Measurements from ENCODE around the gene TBPL2. TPM values are rescaled to one million over a fixed set of nuclear protein-coding genes. Genes with fewer than 3 reads are reported as not detected.

The TBPL2 gene
- not detected for total RNA-seq
- polyA plus RNA-seq = not detected
- long read RNA-seq, donor 1 = 0 reads
- long read RNA-seq, donor 2 = 0 reads

GRCh38 chr14:55440385-55440784, at the start of gene TBPL2:
Gene TBPL2, minus strand, starts transcription at chr14:55440616. Its CDS starts 167 bp downstream, at chr14:55440449.
- no peaks in the 10 kb centered on the region for H3K36me3 ChIP-seq
- H3K27ac ChIP-seq = no peak within 1 kb of the TSS
- no peaks in the 10 kb centered on the region for H3K9me3 ChIP-seq
- 25 to 51% (median 37%) methylated on average over 27 to 29 of the region's 29 CpGs for WGBS, 5 donors
- DNase-seq = no peak
- peaks cover 0 to 46% (median 7%) of the 10 kb centered on the region in 7 donors for H3K27me3 ChIP-seq (replicated peaks in 1 of 7)
- no peak within 1 kb of the TSS for H3K4me3 ChIP-seq
- intact Hi-C loops (cut with DNase I; ENCODE audit: low total_unique reads) = no loop called here
- no peaks in the 10 kb centered on the region for H3K4me1 ChIP-seq
- no peak for TF ChIP-seq CTCF (IDR thresholded peaks at IDR 0.05 in 8 of 11, conservative IDR thresholded peaks at IDR 0.05 in 3 of 11)
- TF ChIP-seq POLR2AphosphoS5 (IDR thresholded peaks at IDR 0.05) = no peak
- TF ChIP-seq POLR2A (IDR thresholded peaks at IDR 0.05) = no peak

- no peak for TF ChIP-seq POLR2A (IDR thresholded peaks at IDR 0.05)
- no peak for TF ChIP-seq CTCF (IDR thresholded peaks at IDR 0.05 in 8 of 11, conservative IDR thresholded peaks at IDR 0.05 in 3 of 11)
- no peak for TF ChIP-seq POLR2AphosphoS5 (IDR thresholded peaks at IDR 0.05)
- 54 to 63% (median 58%) methylated on average over 4 of the region's 4 CpGs for WGBS, 5 donors
- no peak for DNase-seq
- no peak overlapping the region for H3K4me3 ChIP-seq
- H3K4me1 ChIP-seq = no peaks in the 10 kb centered on the region
- no peaks in the 10 kb centered on the region for H3K36me3 ChIP-seq
- no peaks in the 10 kb centered on the region for H3K27me3 ChIP-seq (replicated peaks in 1 of 7)
- intact Hi-C loops (cut with DNase I; ENCODE audit: low total_unique reads) = no loop called here
- no peak overlapping the region for H3K27ac ChIP-seq
- peaks cover 0 to 6% (median 0%) of the 10 kb centered on the region in 8 donors for H3K9me3 ChIP-seq
Observed at GRCh38 chr14:55488204-55488603, 47.8 kb upstream of the TBPL2 start.

- WGBS, 5 donors = 77 to 92% (median 79%) methylated on average over 4 of the region's 4 CpGs
- no peak overlapping the region for H3K4me3 ChIP-seq
- intact Hi-C loops (cut with DNase I; ENCODE audit: low total_unique reads) = no loop called here
- no peaks in the 10 kb centered on the region for H3K9me3 ChIP-seq
- TF ChIP-seq CTCF (IDR thresholded peaks at IDR 0.05 in 8 of 11, conservative IDR thresholded peaks at IDR 0.05 in 3 of 11) (no peak), POLR2A (IDR thresholded peaks at IDR 0.05) (no peak), POLR2AphosphoS5 (IDR thresholded peaks at IDR 0.05) (no peak)
- H3K27ac ChIP-seq = no peak overlapping the region
- no peaks in the 10 kb centered on the region for H3K36me3 ChIP-seq
- DNase-seq = no peak
- H3K27me3 ChIP-seq (replicated peaks in 1 of 7) = no peaks in the 10 kb centered on the region
- H3K4me1 ChIP-seq = no peaks in the 10 kb centered on the region
Observed at GRCh38 chr14:55482936-55483605, 42.7 kb upstream of the TBPL2 start.

- no peak overlapping the region for H3K27ac ChIP-seq
- WGBS, 5 donors = 86 to 92% (median 86%) methylated on average over 5 of the region's 5 CpGs
Observed at GRCh38 chr14:55481769-55482168, 41.4 kb upstream of the TBPL2 start.

More at GRCh38 chr14:55481769-55482168, 41.4 kb upstream of the TBPL2 start:
- H3K4me3 ChIP-seq = no peak overlapping the region
- no peaks in the 10 kb centered on the region for H3K36me3 ChIP-seq
- no peaks in the 10 kb centered on the region for H3K27me3 ChIP-seq (replicated peaks in 1 of 7)
- no peak for TF ChIP-seq CTCF (IDR thresholded peaks at IDR 0.05 in 8 of 11, conservative IDR thresholded peaks at IDR 0.05 in 3 of 11)
- TF ChIP-seq POLR2A (IDR thresholded peaks at IDR 0.05) = no peak
- no peak for TF ChIP-seq POLR2AphosphoS5 (IDR thresholded peaks at IDR 0.05)
- DNase-seq = no peak
- no peaks in the 10 kb centered on the region for H3K9me3 ChIP-seq
- no peaks in the 10 kb centered on the region for H3K4me1 ChIP-seq
- intact Hi-C loops (cut with DNase I; ENCODE audit: low total_unique reads) = no loop called here

Data from spleen (tissue), 13 donors.